ENCODE results near the gene CACNA1C.

The CACNA1C gene

GRCh38 chr12:2439332-2440100 lies 386.7 kb downstream of the CACNA1C start:
- Histone ChIP-seq H3K27ac (ENCODE audit: low read depth, low read length) (no peak overlapping the region), H3K27me3 (ENCODE audit: insufficient read depth, low read length) (no peaks in the 10 kb centered on the region)

GRCh38 chr12:2443776-2444175 lies 391.0 kb downstream of the CACNA1C start:
- H3K36me3 ChIP-seq (ENCODE audit: insufficient read depth, low read length), result no peaks in the 10 kb centered on the region
- no peak overlapping the region for H3K27ac ChIP-seq (ENCODE audit: low read depth, low read length)
- no peak overlapping the region for H2AFZ ChIP-seq (ENCODE audit: low read length, unreplicated experiment)
- H3K4me1 ChIP-seq (ENCODE audit: control insufficient read depth, insufficient read depth, low read length, unreplicated experiment), result no peaks in the 10 kb centered on the region
- H3K4me3 ChIP-seq (ENCODE audit: low read depth, low read length), result no peak overlapping the region
- H3K27me3 ChIP-seq (ENCODE audit: insufficient read depth, low read length), result peaks cover 6% of the 10 kb centered on the region; the same call in 1 of the 2 replicates
- no peaks in the 10 kb centered on the region for H3K79me2 ChIP-seq (ENCODE audit: control insufficient read depth, insufficient read depth, low read length, unreplicated experiment)

More at GRCh38 chr12:2439332-2440100, 386.7 kb downstream of the CACNA1C start:
- no peaks in the 10 kb centered on the region for H3K79me2 ChIP-seq (ENCODE audit: control insufficient read depth, insufficient read depth, low read length, unreplicated experiment)
- no peak overlapping the region for H3K4me3 ChIP-seq (ENCODE audit: low read depth, low read length)
- H3K4me1 ChIP-seq (ENCODE audit: control insufficient read depth, insufficient read depth, low read length, unreplicated experiment), result no peaks in the 10 kb centered on the region
- no peak overlapping the region for H2AFZ ChIP-seq (ENCODE audit: low read length, unreplicated experiment)
- H3K36me3 ChIP-seq (ENCODE audit: insufficient read depth, low read length), result no peaks in the 10 kb centered on the region

- H3K4me1 ChIP-seq (ENCODE audit: control insufficient read depth, insufficient read depth, low read length, unreplicated experiment), result peaks cover 5% of the 10 kb centered on the region
- no peak overlapping the region for H2AFZ ChIP-seq (ENCODE audit: low read length, unreplicated experiment)
- H3K27ac ChIP-seq (ENCODE audit: low read depth, low read length), result no peak overlapping the region
- no peaks in the 10 kb centered on the region for H3K79me2 ChIP-seq (ENCODE audit: control insufficient read depth, insufficient read depth, low read length, unreplicated experiment)
- peaks cover 6% of the 10 kb centered on the region; the same call in 1 of the 2 replicates for H3K27me3 ChIP-seq (ENCODE audit: insufficient read depth, low read length)
- H3K4me3 ChIP-seq (ENCODE audit: low read depth, low read length), result no peak overlapping the region
- no peaks in the 10 kb centered on the region for H3K36me3 ChIP-seq (ENCODE audit: insufficient read depth, low read length)
Observed at GRCh38 chr12:2445968-2446367, 393.2 kb downstream of the CACNA1C start.

- peaks cover 18% of the 10 kb centered on the region for H3K4me1 ChIP-seq (ENCODE audit: control insufficient read depth, insufficient read depth, low read length, unreplicated experiment)
- H2AFZ ChIP-seq (ENCODE audit: low read length, unreplicated experiment), result no peak overlapping the region
- H3K27ac ChIP-seq (ENCODE audit: low read depth, low read length), result no peak overlapping the region
- no peaks in the 10 kb centered on the region for H3K36me3 ChIP-seq (ENCODE audit: insufficient read depth, low read length)
- no peak overlapping the region for H3K4me3 ChIP-seq (ENCODE audit: low read depth, low read length)
- peaks cover 6% of the 10 kb centered on the region; the same call in 1 of the 2 replicates for H3K27me3 ChIP-seq (ENCODE audit: insufficient read depth, low read length)
- H3K79me2 ChIP-seq (ENCODE audit: control insufficient read depth, insufficient read depth, low read length, unreplicated experiment), result no peaks in the 10 kb centered on the region
Observed at GRCh38 chr12:2447861-2448260, 395.1 kb downstream of the CACNA1C start.

GRCh38 chr12:2449586-2449985 lies 396.8 kb downstream of the CACNA1C start:
- Histone ChIP-seq H3K79me2 (ENCODE audit: control insufficient read depth, insufficient read depth, low read length, unreplicated experiment) (no peaks in the 10 kb centered on the region), H2AFZ (ENCODE audit: low read length, unreplicated experiment) (no peak overlapping the region), H3K4me1 (ENCODE audit: control insufficient read depth, insufficient read depth, low read length, unreplicated experiment) (peaks cover 34% of the 10 kb centered on the region), H3K27me3 (ENCODE audit: insufficient read depth, low read length) (peaks cover 6% of the 10 kb centered on the region; the same call in 1 of the 2 replicates), H3K27ac (ENCODE audit: low read depth, low read length) (no peak overlapping the region), H3K36me3 (ENCODE audit: insufficient read depth, low read length) (no peaks in the 10 kb centered on the region), H3K4me3 (ENCODE audit: low read depth, low read length) (no peak overlapping the region)

- Histone ChIP-seq H2AFZ (ENCODE audit: low read length, unreplicated experiment) (no peak overlapping the region), H3K79me2 (ENCODE audit: control insufficient read depth, insufficient read depth, low read length, unreplicated experiment) (no peaks in the 10 kb centered on the region), H3K4me3 (ENCODE audit: low read depth, low read length) (no peak overlapping the region), H3K4me1 (ENCODE audit: control insufficient read depth, insufficient read depth, low read length, unreplicated experiment) (peaks cover 34% of the 10 kb centered on the region), H3K27ac (ENCODE audit: low read depth, low read length) (no peak overlapping the region), H3K36me3 (ENCODE audit: insufficient read depth, low read length) (no peaks in the 10 kb centered on the region), H3K27me3 (ENCODE audit: insufficient read depth, low read length) (no peaks in the 10 kb centered on the region)
Observed at GRCh38 chr12:2450553-2450952, 397.8 kb downstream of the CACNA1C start.

GRCh38 chr12:2451025-2451424 lies 398.2 kb downstream of the CACNA1C start:
- Histone ChIP-seq H2AFZ (ENCODE audit: low read length, unreplicated experiment) (no peak overlapping the region), H3K4me3 (ENCODE audit: low read depth, low read length) (no peak overlapping the region), H3K79me2 (ENCODE audit: control insufficient read depth, insufficient read depth, low read length, unreplicated experiment) (no peaks in the 10 kb centered on the region), H3K4me1 (ENCODE audit: control insufficient read depth, insufficient read depth, low read length, unreplicated experiment) (peaks cover 34% of the 10 kb centered on the region), H3K27me3 (ENCODE audit: insufficient read depth, low read length) (no peaks in the 10 kb centered on the region), H3K27ac (ENCODE audit: low read depth, low read length) (no peak overlapping the region), H3K36me3 (ENCODE audit: insufficient read depth, low read length) (no peaks in the 10 kb centered on the region)

GRCh38 chr12:2451497-2451896 lies 398.7 kb downstream of the CACNA1C start:
- Histone ChIP-seq H2AFZ (ENCODE audit: low read length, unreplicated experiment) (no peak overlapping the region), H3K27ac (ENCODE audit: low read depth, low read length) (no peak overlapping the region), H3K4me1 (ENCODE audit: control insufficient read depth, insufficient read depth, low read length, unreplicated experiment) (peaks cover 34% of the 10 kb centered on the region), H3K4me3 (ENCODE audit: low read depth, low read length) (no peak overlapping the region), H3K27me3 (ENCODE audit: insufficient read depth, low read length) (no peaks in the 10 kb centered on the region), H3K36me3 (ENCODE audit: insufficient read depth, low read length) (no peaks in the 10 kb centered on the region), H3K79me2 (ENCODE audit: control insufficient read depth, insufficient read depth, low read length, unreplicated experiment) (no peaks in the 10 kb centered on the region)

GRCh38 chr12:2453076-2453760 lies 400.4 kb downstream of the CACNA1C start:
- no peaks in the 10 kb centered on the region for H3K36me3 ChIP-seq (ENCODE audit: insufficient read depth, low read length)
- no peak overlapping the region for H3K4me3 ChIP-seq (ENCODE audit: low read depth, low read length)
- no peak overlapping the region for H3K27ac ChIP-seq (ENCODE audit: low read depth, low read length)
- no peaks in the 10 kb centered on the region for H3K79me2 ChIP-seq (ENCODE audit: control insufficient read depth, insufficient read depth, low read length, unreplicated experiment)
- peaks cover 34% of the 10 kb centered on the region for H3K4me1 ChIP-seq (ENCODE audit: control insufficient read depth, insufficient read depth, low read length, unreplicated experiment)
- H3K27me3 ChIP-seq (ENCODE audit: insufficient read depth, low read length), result no peaks in the 10 kb centered on the region
- no peak overlapping the region for H2AFZ ChIP-seq (ENCODE audit: low read length, unreplicated experiment)

- no peaks in the 10 kb centered on the region for H3K27me3 ChIP-seq (ENCODE audit: insufficient read depth, low read length)
- H3K4me1 ChIP-seq (ENCODE audit: control insufficient read depth, insufficient read depth, low read length, unreplicated experiment), result peaks cover 34% of the 10 kb centered on the region
- no peak overlapping the region for H2AFZ ChIP-seq (ENCODE audit: low read length, unreplicated experiment)
- no peaks in the 10 kb centered on the region for H3K79me2 ChIP-seq (ENCODE audit: control insufficient read depth, insufficient read depth, low read length, unreplicated experiment)
- H3K4me3 ChIP-seq (ENCODE audit: low read depth, low read length), result no peak overlapping the region
- H3K27ac ChIP-seq (ENCODE audit: low read depth, low read length), result no peak overlapping the region
- H3K36me3 ChIP-seq (ENCODE audit: insufficient read depth, low read length), result no peaks in the 10 kb centered on the region
Observed at GRCh38 chr12:2453761-2454090, 400.9 kb downstream of the CACNA1C start.
